Esophagus (tissue), 2 donors: Measurements from ENCODE around the gene KIF4B. TPM values are rescaled to one million over a fixed set of nuclear protein-coding genes. Genes with fewer than 3 reads are reported as not detected.

ENCODE experiments used
- H3K27ac ChIP-seq, 2 donors: one replicate each; pipeline ENCODE4 v1.5.1; 2013; ENCODE audit warnings: low read depth in 2 of 2, mild to moderate bottlenecking in 2 of 2, inconsistent platforms in 1 of 2, low read length in 1 of 2, moderate library complexity in 1 of 2
- H3K27me3 ChIP-seq, 2 donors: one replicate each; pipeline ENCODE4 v1.6.1; 2013; ENCODE audit warnings: low read length in 2 of 2, control low read depth in 1 of 2, mild to moderate bottlenecking in 1 of 2; ENCODE audit not compliant: insufficient read depth in 2 of 2, control insufficient read depth in 1 of 2
- H3K36me3 ChIP-seq, 2 donors: one replicate each; pipeline ENCODE4 v1.6.1; 2013; ENCODE audit warnings: low read length in 1 of 2; ENCODE audit not compliant: control insufficient read depth in 2 of 2, insufficient read depth in 2 of 2
- H3K4me1 ChIP-seq, 2 donors: one replicate each; pipeline ENCODE4 v1.6.1; 2013; ENCODE audit warnings: low read length in 1 of 2; ENCODE audit not compliant: control insufficient read depth in 2 of 2, insufficient read depth in 2 of 2
- H3K4me3 ChIP-seq, 2 donors: one replicate each; pipeline ENCODE4 v1.5.1; 2013; ENCODE audit warnings: low read length in 2 of 2, mild to moderate bottlenecking in 2 of 2, low read depth in 1 of 2, moderate library complexity in 1 of 2
- H3K9me3 ChIP-seq, 2 donors: one replicate each; pipeline ENCODE4 v1.6.1; 2013; ENCODE audit warnings: mild to moderate bottlenecking in 2 of 2, low read depth in 1 of 2, low read length in 1 of 2, moderate library complexity in 1 of 2; ENCODE audit not compliant: control insufficient read depth in 2 of 2, insufficient read depth in 1 of 2
- WGBS, 2 donors: extraction: QIAGEN DNeasy Blood & Tissue Kit; methylation state at CpG; one replicate each; pipeline ENCODE4 v1.1.7; 2013; 5-methylcytosine and 5-hydroxymethylcytosine counted together
- polyA plus RNA-seq, 2 donors: library from polyadenylated mRNA; stranded (reverse); fragments of 200-250 nt; gene quantifications; one replicate each; pipeline ENCODE4 v1.2.3, GENCODE V29; 2013
- donor health status: healthy with polysubstance abuse.
- donor health status: Bipolar disorder and iron deficiency.

KIF4B gene
- polyA plus RNA-seq, 2 donors: not detected

GRCh38 chr5:155049569-155050383 lies 36.2 kb downstream of the KIF4B start:
- no peak overlapping the region for H3K4me3 ChIP-seq
- H3K4me1 ChIP-seq: no peaks in the 10 kb centered on the region
- no peaks in the 10 kb centered on the region for H3K36me3 ChIP-seq
- H3K27ac ChIP-seq: no peak overlapping the region
- no peaks in the 10 kb centered on the region for H3K27me3 ChIP-seq
- no peaks in the 10 kb centered on the region for H3K9me3 ChIP-seq
- 17 to 25% methylated on average over 1 of the region's 1 CpG for WGBS, 2 donors

DNA sequence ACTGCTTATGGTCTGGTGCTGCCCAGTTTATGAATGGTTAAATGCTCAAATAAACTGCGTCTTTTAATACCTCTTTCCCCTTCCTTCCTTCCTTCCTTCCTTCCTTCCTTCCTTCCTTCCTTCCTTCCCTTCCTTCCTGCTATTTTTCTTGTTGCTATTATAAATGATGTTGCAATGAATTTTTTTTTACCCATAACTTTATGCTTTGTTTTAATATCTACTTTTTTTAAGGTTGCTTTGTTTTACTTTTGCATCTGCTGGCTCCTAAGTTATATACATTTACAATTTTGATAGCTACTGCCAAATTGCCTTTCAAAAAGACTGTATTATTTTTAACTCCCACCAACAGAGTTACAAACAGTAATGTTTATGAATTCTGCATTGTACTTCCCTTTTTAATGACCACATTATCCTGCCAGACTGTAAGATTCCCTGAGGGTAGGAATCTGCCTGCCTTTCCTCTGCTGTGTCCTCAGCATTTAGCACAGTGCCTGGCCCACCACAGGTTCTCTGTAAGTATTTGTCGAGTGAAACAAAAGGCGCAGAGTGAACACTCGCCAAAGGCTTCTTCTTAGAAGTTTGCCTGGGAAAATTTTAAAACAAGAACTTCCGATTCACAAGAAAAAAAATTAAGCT lies 36.9 kb downstream of the KIF4B start:
- Histone ChIP-seq H3K4me1 (no peaks in the 10 kb centered on the region), H3K27ac (no peak overlapping the region), H3K36me3 (no peaks in the 10 kb centered on the region), H3K27me3 (no peaks in the 10 kb centered on the region), H3K4me3 (no peak overlapping the region), H3K9me3 (no peaks in the 10 kb centered on the region)
- WGBS, 2 donors: 67 to 72% methylated on average over 5 of the region's 5 CpGs

- Histone ChIP-seq H3K4me3 (no peak overlapping the region), H3K4me1 (no peaks in the 10 kb centered on the region), H3K36me3 (no peaks in the 10 kb centered on the region), H3K9me3 (no peaks in the 10 kb centered on the region), H3K27ac (no peak overlapping the region), H3K27me3 (no peaks in the 10 kb centered on the region)
- WGBS, 2 donors: 77 to 79% methylated on average over 4 of the region's 4 CpGs
Measured at GRCh38 chr5:155052532-155052931, 39.0 kb downstream of the KIF4B start.

GRCh38 chr5:155053501-155053900 lies 39.9 kb downstream of the KIF4B start:
- Histone ChIP-seq H3K27me3 (no peaks in the 10 kb centered on the region), H3K27ac (no peak overlapping the region), H3K4me1 (no peaks in the 10 kb centered on the region), H3K4me3 (no peak overlapping the region), H3K9me3 (no peaks in the 10 kb centered on the region), H3K36me3 (no peaks in the 10 kb centered on the region)
- WGBS, 2 donors: 32 to 35% methylated on average over 4 of the region's 4 CpGs

GRCh38 chr5:155056644-155057269 lies 43.2 kb downstream of the KIF4B start:
- Histone ChIP-seq H3K27me3 (no peaks in the 10 kb centered on the region), H3K36me3 (no peaks in the 10 kb centered on the region), H3K4me3 (no peak overlapping the region), H3K9me3 (no peaks in the 10 kb centered on the region), H3K4me1 (no peaks in the 10 kb centered on the region), H3K27ac (no peak overlapping the region)
- WGBS, 2 donors: 67 to 76% methylated on average over 8 of the region's 8 CpGs

GRCh38 chr5:155057626-155058025 lies 44.1 kb downstream of the KIF4B start:
- no peaks in the 10 kb centered on the region for H3K27me3 ChIP-seq
- no peak overlapping the region for H3K27ac ChIP-seq
- H3K9me3 ChIP-seq: no peaks in the 10 kb centered on the region
- H3K36me3 ChIP-seq: no peaks in the 10 kb centered on the region
- 92 to 95% methylated on average over 1 of the region's 1 CpG for WGBS, 2 donors
- no peaks in the 10 kb centered on the region for H3K4me1 ChIP-seq
- H3K4me3 ChIP-seq: no peak overlapping the region

DNA sequence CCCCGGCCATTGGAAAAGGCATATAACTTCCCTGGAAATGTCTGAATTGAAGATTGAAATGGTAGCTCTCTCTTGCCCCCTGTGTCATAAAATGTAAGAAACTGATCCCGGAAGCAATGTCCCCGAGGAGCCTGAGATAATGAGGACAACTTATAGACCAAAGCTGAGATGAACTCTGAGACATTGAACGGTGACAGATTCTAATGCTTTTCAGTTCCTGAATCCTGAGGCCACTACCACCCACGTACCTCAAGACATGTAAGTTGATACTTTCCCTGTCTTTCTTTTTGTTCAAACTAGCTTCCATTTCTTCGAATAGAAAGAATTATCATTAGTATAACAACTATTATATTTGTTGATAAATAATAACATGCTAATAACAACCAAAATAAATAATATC lies 51.0 kb downstream of the KIF4B start:
- Histone ChIP-seq H3K36me3 (no peaks in the 10 kb centered on the region), H3K4me3 (no peak overlapping the region), H3K4me1 (no peaks in the 10 kb centered on the region), H3K9me3 (no peaks in the 10 kb centered on the region), H3K27ac (no peak overlapping the region), H3K27me3 (no peaks in the 10 kb centered on the region)
- 64 to 78% methylated on average over 6 of the region's 6 CpGs for WGBS, 2 donors

- Histone ChIP-seq H3K27ac (no peak overlapping the region), H3K36me3 (no peaks in the 10 kb centered on the region), H3K4me1 (no peaks in the 10 kb centered on the region), H3K27me3 (no peaks in the 10 kb centered on the region), H3K4me3 (no peak overlapping the region), H3K9me3 (no peaks in the 10 kb centered on the region)
- 90 to 95% methylated on average over 9 of the region's 9 CpGs for WGBS, 2 donors
Measured at GRCh38 chr5:155066886-155067595, 53.5 kb downstream of the KIF4B start.
